Astrocyte (in vitro differentiated cells and primary cell): ENCODE results near the gene ASCC2. TPM values are rescaled to one million over a fixed set of nuclear protein-coding genes. Genes with fewer than 3 reads are reported as not detected.

ENCODE experiments used
- DNase-seq: peaks from one replicate; pipeline ENCODE4 v3.0.0-alpha.2; 2010; ENCODE audit warnings: low read depth
- FAIRE-seq: peaks from 2 replicates; lab custom pipeline; 2011; peaks lifted over from hg19 to GRCh38; lab: Jason Lieb, UNC
- H2AFZ ChIP-seq: 2 replicates; pipeline ENCODE4 v1.6.0; 2012; ENCODE audit warnings: low read depth, low read length, inconsistent platforms
- H3K27ac ChIP-seq: 2 replicates; pipeline ENCODE4 v1.5.1; 2011; ENCODE audit warnings: low read depth, low read length, inconsistent platforms
- H3K27me3 ChIP-seq: 2 replicates; pipeline ENCODE4 v1.6.0; 2011; ENCODE audit warnings: low read length, inconsistent platforms; ENCODE audit not compliant: insufficient read depth
- H3K36me3 ChIP-seq: 2 replicates; pipeline ENCODE4 v1.5.1; 2011; ENCODE audit warnings: low read length, inconsistent platforms; ENCODE audit not compliant: insufficient read depth
- H3K4me1 ChIP-seq: 2 replicates; pipeline ENCODE4 v1.5.1; 2011; ENCODE audit warnings: low read length, inconsistent platforms; ENCODE audit not compliant: insufficient read depth
- H3K4me2 ChIP-seq: 2 replicates; pipeline ENCODE4 v1.6.0; 2012; ENCODE audit warnings: low read length, inconsistent platforms
- H3K4me3 ChIP-seq: 2 replicates; pipeline ENCODE4 v1.5.1; 2011; ENCODE audit warnings: low read depth, mild to moderate bottlenecking, low read length, inconsistent platforms; ENCODE audit not compliant: insufficient read depth
- H3K79me2 ChIP-seq: 2 replicates; pipeline ENCODE4 v1.6.0; 2012; ENCODE audit warnings: mild to moderate bottlenecking, low read length, inconsistent platforms; ENCODE audit not compliant: insufficient read depth
- H3K9ac ChIP-seq: 2 replicates; pipeline ENCODE4 v1.6.0; 2012; ENCODE audit warnings: mild to moderate bottlenecking, low read length, inconsistent platforms
- H3K9me3 ChIP-seq: 2 replicates; pipeline ENCODE4 v1.5.1; 2012; ENCODE audit warnings: low read depth, mild to moderate bottlenecking, low read length, inconsistent platforms; ENCODE audit not compliant: insufficient read depth
- H4K20me1 ChIP-seq: 2 replicates; pipeline ENCODE4 v1.6.0; 2012; ENCODE audit warnings: low read length, inconsistent platforms; ENCODE audit not compliant: insufficient read depth
- H3K27ac Mint-ChIP-seq: one replicate; pipeline ENCODE4 v1.8.0; 2021; ENCODE audit warnings: mild to moderate bottlenecking, mixed read lengths; ENCODE audit not compliant: unreplicated experiment
- H3K27me3 Mint-ChIP-seq: one replicate; pipeline ENCODE4 v1.8.0; 2021; ENCODE audit warnings: low read depth, mixed read lengths; ENCODE audit not compliant: unreplicated experiment
- H3K36me3 Mint-ChIP-seq: one replicate; pipeline ENCODE4 v1.8.0; 2021; ENCODE audit warnings: low read depth, mixed read lengths; ENCODE audit not compliant: unreplicated experiment
- H3K4me1 Mint-ChIP-seq: one replicate; pipeline ENCODE4 v1.8.0; 2021; ENCODE audit warnings: low read depth, mixed read lengths; ENCODE audit not compliant: unreplicated experiment
- H3K4me3 Mint-ChIP-seq: one replicate; pipeline ENCODE4 v1.8.0; 2021; ENCODE audit warnings: mild to moderate bottlenecking, moderate library complexity, mixed read lengths; ENCODE audit not compliant: unreplicated experiment
- H3K9me3 Mint-ChIP-seq: one replicate; pipeline ENCODE4 v1.8.0; 2021; ENCODE audit warnings: mild to moderate bottlenecking, mixed read lengths; ENCODE audit not compliant: unreplicated experiment
- CTCF ChIP-seq: IDR thresholded peaks from 2 replicates; pipeline ENCODE4 v1.5.1; 2011; ENCODE audit warnings: low read depth, mild to moderate bottlenecking, inconsistent platforms, low read length, moderate library complexity; ENCODE audit not compliant: insufficient read depth
- EZH2 ChIP-seq: IDR thresholded peaks from 2 replicates; pipeline ENCODE4 v1.6.1; 2012; ENCODE audit warnings: mild to moderate bottlenecking, low read length, inconsistent platforms; ENCODE audit not compliant: insufficient read depth
- total RNA-seq: library from RNA; stranded (reverse); gene quantifications from 2 replicates; pipeline ENCODE4 v1.2.1, GENCODE V29; 2021

The ASCC2 gene
- total RNA-seq, 1 donor from 2014 or later, result 71.2 TPM

DNA sequence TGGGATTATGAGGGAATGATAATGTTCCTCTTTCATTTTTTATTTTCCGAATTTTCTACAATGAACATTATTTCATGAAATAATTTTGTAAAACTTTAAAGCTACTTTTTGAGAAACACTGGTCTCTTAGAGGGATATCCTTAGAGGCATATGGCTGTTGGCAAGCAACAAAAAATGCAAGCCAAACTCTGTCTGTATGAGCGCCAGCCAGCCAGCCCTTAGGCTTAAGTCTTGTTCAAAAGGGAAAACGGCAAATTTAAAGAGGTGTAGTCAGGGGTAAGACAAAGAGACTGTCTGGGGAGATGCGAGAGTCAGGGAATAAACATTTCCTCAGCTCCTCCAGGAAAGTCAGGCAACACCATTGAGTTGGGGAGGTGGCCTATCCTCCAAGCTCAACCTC is 22.5 kb downstream of the ASCC2 start:
- DNase-seq (no peak), FAIRE-seq (no peak)
- H3K27ac ChIP-seq, result no peak overlapping the region
- Mint-ChIP-seq H3K27me3 (no peaks in the 10 kb centered on the region), H3K9me3 (no peaks in the 10 kb centered on the region), H3K4me1 (peaks cover 3% of the 10 kb centered on the region), H3K36me3 (peaks cover 36% of the 10 kb centered on the region), H3K4me3 (no peak overlapping the region), H3K27ac (no peak overlapping the region)
- no peak overlapping the region for H3K9ac ChIP-seq
- H3K36me3 ChIP-seq, result peaks cover 45% of the 10 kb centered on the region
- H4K20me1 ChIP-seq, result no peaks in the 10 kb centered on the region
- H3K27me3 ChIP-seq, result no peaks in the 10 kb centered on the region
- no peak overlapping the region for H3K4me3 ChIP-seq
- no peak overlapping the region for H2AFZ ChIP-seq
- no peak overlapping the region for H3K4me2 ChIP-seq
- TF ChIP-seq CTCF, result no peak
- TF ChIP-seq EZH2, result no peak
- H3K9me3 ChIP-seq, result no peaks in the 10 kb centered on the region
- H3K4me1 ChIP-seq, result no peaks in the 10 kb centered on the region
- no peaks in the 10 kb centered on the region for H3K79me2 ChIP-seq

DNA sequence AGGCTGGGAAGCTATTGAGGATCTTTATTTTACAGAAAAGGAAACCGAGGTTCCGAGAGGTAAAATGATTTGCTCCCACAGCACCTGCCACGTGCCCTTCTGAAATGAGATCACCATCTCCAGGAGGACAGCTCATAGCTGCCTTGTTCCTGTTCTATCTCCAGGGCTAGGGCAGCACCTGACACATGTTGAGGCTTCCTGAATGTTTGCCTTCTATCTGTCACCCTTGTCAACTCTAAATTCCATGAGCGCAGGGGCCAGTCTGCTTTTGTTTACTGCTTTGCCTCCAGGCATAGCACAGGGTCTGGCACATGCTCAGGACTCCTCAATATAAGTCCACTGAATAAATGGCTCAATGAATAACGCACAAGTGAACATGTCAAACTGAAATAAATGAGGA is 24.1 kb downstream of the ASCC2 start:
- no peaks in the 10 kb centered on the region for H3K27me3 Mint-ChIP-seq
- Histone ChIP-seq H3K4me2 (no peak overlapping the region), H4K20me1 (no peaks in the 10 kb centered on the region), H3K79me2 (no peaks in the 10 kb centered on the region), H3K4me1 (no peaks in the 10 kb centered on the region), H3K4me3 (no peak overlapping the region), H3K9me3 (no peaks in the 10 kb centered on the region), H3K9ac (no peak overlapping the region), H3K27ac (no peak overlapping the region), H3K36me3 (peaks cover 48% of the 10 kb centered on the region), H2AFZ (no peak overlapping the region), H3K27me3 (no peaks in the 10 kb centered on the region)
- H3K27ac Mint-ChIP-seq, result no peak overlapping the region
- H3K9me3 Mint-ChIP-seq, result no peaks in the 10 kb centered on the region
- no peak for DNase-seq
- H3K36me3 Mint-ChIP-seq, result peaks cover 35% of the 10 kb centered on the region
- FAIRE-seq, result no peak
- TF ChIP-seq CTCF (no peak), EZH2 (no peak)
- peaks cover 3% of the 10 kb centered on the region for H3K4me1 Mint-ChIP-seq
- no peak overlapping the region for H3K4me3 Mint-ChIP-seq

DNA sequence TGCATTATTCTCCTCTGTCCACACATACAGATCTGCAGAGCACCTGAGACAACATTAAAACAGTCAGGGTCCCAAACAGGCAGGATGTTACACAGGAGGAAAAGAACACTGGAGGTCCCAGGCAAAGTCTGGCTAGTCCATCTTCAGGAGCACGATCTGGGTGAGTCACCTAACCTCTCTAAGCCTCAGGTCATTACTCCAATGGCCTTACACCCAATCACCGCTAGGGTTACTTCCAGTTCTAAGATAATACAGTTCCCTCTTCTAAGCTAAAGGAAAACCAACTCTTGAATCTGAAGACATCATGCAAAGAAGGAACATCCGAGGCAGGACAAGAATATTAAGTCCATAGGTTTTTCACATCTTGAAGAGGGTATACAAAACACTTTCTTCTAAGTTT is 24.5 kb downstream of the ASCC2 start:
- no peaks in the 10 kb centered on the region for H4K20me1 ChIP-seq
- no peak for TF ChIP-seq EZH2
- peak; percentile 18 for TF ChIP-seq CTCF
- no peak overlapping the region for H3K27ac ChIP-seq
- peaks cover 48% of the 10 kb centered on the region for H3K36me3 ChIP-seq
- H3K27me3 Mint-ChIP-seq, result no peaks in the 10 kb centered on the region
- H3K27ac Mint-ChIP-seq, result no peak overlapping the region
- H3K79me2 ChIP-seq, result no peaks in the 10 kb centered on the region
- H3K4me1 ChIP-seq, result no peaks in the 10 kb centered on the region
- H3K4me3 Mint-ChIP-seq, result no peak overlapping the region
- no peak overlapping the region for H2AFZ ChIP-seq
- H3K4me3 ChIP-seq, result no peak overlapping the region
- no peak for FAIRE-seq
- peaks cover 3% of the 10 kb centered on the region for H3K4me1 Mint-ChIP-seq
- H3K9me3 Mint-ChIP-seq, result no peaks in the 10 kb centered on the region
- H3K36me3 Mint-ChIP-seq, result peaks cover 31% of the 10 kb centered on the region
- no peak overlapping the region for H3K9ac ChIP-seq
- DNase-seq, result no peak
- no peaks in the 10 kb centered on the region for H3K9me3 ChIP-seq
- H3K27me3 ChIP-seq, result no peaks in the 10 kb centered on the region
- H3K4me2 ChIP-seq, result no peak overlapping the region
